HEK293T (cell line): ENCODE results near the gene INTS6L.

ENCODE experiments used
- CTCF ChIA-PET: fragments of 350-600 bp; formaldehyde crosslinking; extraction: SDS; loops from one replicate; lab custom pipeline; 2021; ENCODE audit warnings: antibody characterized with exemption, inconsistent platforms; lab: Yijun Ruan, JAX
- POLR2A ChIA-PET: fragments of 350-600 bp; formaldehyde crosslinking; extraction: SDS; loops from one replicate; lab custom pipeline; 2020; ENCODE audit warnings: antibody characterized with exemption, inconsistent platforms; lab: Yijun Ruan, JAX
- DNase-seq: peaks from one replicate; pipeline ENCODE4 v3.0.0; 2012; ENCODE audit warnings: mixed read lengths; ENCODE audit errors: extremely low spot score
- ARNT ChIP-seq: fragments of 450-650 bp; IDR thresholded peaks from 2 replicates; pipeline ENCODE4 v1.6.1; 2017; ENCODE audit warnings: mild to moderate bottlenecking
- BHLHE40 ChIP-seq: fragments of 450-650 bp; IDR thresholded peaks from 2 replicates; pipeline ENCODE4 v1.6.1; 2016; ENCODE audit warnings: mild to moderate bottlenecking, moderate library complexity, borderline replicate concordance
- CTBP1 ChIP-seq: fragments of 450-650 bp; IDR thresholded peaks from 2 replicates; pipeline ENCODE4 v1.6.1; 2016; ENCODE audit warnings: borderline replicate concordance
- ELF4 ChIP-seq: fragments of 450-650 bp; IDR thresholded peaks from 2 replicates; pipeline ENCODE4 v1.6.1; 2017; ENCODE audit warnings: antibody characterized with exemption
- FOXA1 ChIP-seq: fragments of 450-650 bp; IDR thresholded peaks from 2 replicates; pipeline ENCODE4 v1.6.1; 2016; ENCODE audit warnings: mild to moderate bottlenecking
- FOXK2 ChIP-seq: fragments of 450-650 bp; IDR thresholded peaks from 2 replicates; pipeline ENCODE4 v1.6.1; 2016; ENCODE audit warnings: mild to moderate bottlenecking
- FOXM1 ChIP-seq: fragments of 450-650 bp; IDR thresholded peaks from 2 replicates; pipeline ENCODE4 v1.6.1; 2017; ENCODE audit warnings: mild to moderate bottlenecking, borderline replicate concordance
- HDGF ChIP-seq: fragments of 450-650 bp; IDR thresholded peaks from 2 replicates; pipeline ENCODE4 v1.6.1; 2017; ENCODE audit warnings: antibody characterized with exemption, borderline replicate concordance
- L3MBTL2 ChIP-seq: fragments of 450-650 bp; conservative IDR thresholded peaks from 2 replicates; pipeline ENCODE4 v1.6.1; 2016; ENCODE audit warnings: mild to moderate bottlenecking
- LEF1 ChIP-seq: fragments of 450-650 bp; IDR thresholded peaks from 2 replicates; pipeline ENCODE4 v1.6.1; 2017; ENCODE audit warnings: mild to moderate bottlenecking, borderline replicate concordance
- NFRKB ChIP-seq: fragments of 450-650 bp; IDR thresholded peaks from 2 replicates; pipeline ENCODE4 v1.6.1; 2016; ENCODE audit warnings: mild to moderate bottlenecking, moderate library complexity
- PKNOX1 ChIP-seq: fragments of 450-650 bp; IDR thresholded peaks from 2 replicates; pipeline ENCODE4 v1.6.1; 2016
- SP1 ChIP-seq: fragments of 450-650 bp; IDR thresholded peaks from 2 replicates; pipeline ENCODE4 v1.6.1; 2017
- SUZ12 ChIP-seq: fragments of 450-650 bp; IDR thresholded peaks from 2 replicates; pipeline ENCODE4 v1.6.1; 2016; ENCODE audit warnings: mild to moderate bottlenecking
- TARDBP ChIP-seq: fragments of 450-650 bp; IDR thresholded peaks from 2 replicates; pipeline ENCODE4 v1.6.1; 2016
- ZNF384 ChIP-seq: fragments of 450-650 bp; IDR thresholded peaks from 2 replicates; pipeline ENCODE4 v1.6.1; 2016

The INTS6L gene

GRCh38 chrX:135484641-135485289 lies 35.7 kb upstream of the INTS6L start:
- CTCF ChIA-PET: no interaction called here
- TF ChIP-seq ELF4: no peak
- no peak for TF ChIP-seq ARNT
- TF ChIP-seq LEF1: no peak
- no peak for TF ChIP-seq HDGF
- no peak for TF ChIP-seq ZNF384
- no peak for TF ChIP-seq SUZ12
- no peak for TF ChIP-seq FOXM1
- no peak for TF ChIP-seq SP1
- TF ChIP-seq L3MBTL2: no peak
- no peak for TF ChIP-seq NFRKB
- TF ChIP-seq BHLHE40: no peak
- no peak for TF ChIP-seq TARDBP
- TF ChIP-seq FOXK2: no peak
- TF ChIP-seq PKNOX1: no peak
- TF ChIP-seq CTBP1: no peak
- TF ChIP-seq FOXA1: no peak
- peak; percentile 54 for DNase-seq
- POLR2A ChIA-PET: no interaction called here

GRCh38 chrX:135489542-135489941 lies 30.9 kb upstream of the INTS6L start:
- ChIA-PET POLR2A (no interaction called here), CTCF (no interaction called here)
- TF ChIP-seq TARDBP (no peak), LEF1 (no peak)
- no peak for DNase-seq

DNA sequence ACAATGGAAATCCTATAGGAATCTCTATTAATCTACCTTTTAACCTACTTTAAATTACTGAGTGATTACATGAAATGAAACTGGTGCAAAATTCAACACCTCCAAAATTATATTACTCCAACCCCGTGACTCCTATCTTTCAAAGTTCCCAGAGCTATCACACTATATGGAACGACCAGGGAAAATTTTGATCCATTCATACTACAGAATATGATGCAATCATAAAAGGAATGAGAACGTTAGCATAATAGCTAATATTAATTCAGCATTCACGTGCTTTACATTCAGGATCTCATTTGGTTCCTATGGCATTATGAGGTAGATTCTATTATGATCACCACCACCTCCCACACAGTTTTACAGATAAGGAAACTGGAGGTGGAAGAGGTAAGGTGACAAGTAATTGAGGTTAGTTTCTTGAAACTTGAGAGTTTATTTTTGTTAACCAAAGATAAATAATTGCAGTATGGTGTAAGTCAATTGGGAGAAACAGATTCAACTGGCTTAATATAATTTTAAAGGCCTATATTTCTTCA lies 29.4 kb upstream of the INTS6L start:
- DNase-seq: no peak
- ChIA-PET POLR2A (no interaction called here), CTCF (no interaction called here)

GRCh38 chrX:135494453-135494852 lies 26.0 kb upstream of the INTS6L start:
- ChIA-PET CTCF (no interaction called here), POLR2A (no interaction called here)
- TF ChIP-seq TARDBP: no peak
- TF ChIP-seq ZNF384: no peak
- TF ChIP-seq L3MBTL2: no peak
- TF ChIP-seq NFRKB: no peak
- TF ChIP-seq LEF1: no peak
- no peak for TF ChIP-seq ELF4
- no peak for TF ChIP-seq FOXA1
- TF ChIP-seq FOXM1: no peak
- no peak for TF ChIP-seq HDGF
- no peak for TF ChIP-seq SP1
- TF ChIP-seq FOXK2: no peak
- TF ChIP-seq CTBP1: no peak

More for the DNA sequence above, 29.4 kb upstream of the INTS6L start:
- TF ChIP-seq L3MBTL2 (no peak), LEF1 (no peak), CTBP1 (no peak), NFRKB (no peak), FOXK2 (no peak), TARDBP (no peak), SP1 (no peak), ZNF384 (no peak), BHLHE40 (no peak), FOXA1 (no peak), SUZ12 (no peak), FOXM1 (no peak)

DNA sequence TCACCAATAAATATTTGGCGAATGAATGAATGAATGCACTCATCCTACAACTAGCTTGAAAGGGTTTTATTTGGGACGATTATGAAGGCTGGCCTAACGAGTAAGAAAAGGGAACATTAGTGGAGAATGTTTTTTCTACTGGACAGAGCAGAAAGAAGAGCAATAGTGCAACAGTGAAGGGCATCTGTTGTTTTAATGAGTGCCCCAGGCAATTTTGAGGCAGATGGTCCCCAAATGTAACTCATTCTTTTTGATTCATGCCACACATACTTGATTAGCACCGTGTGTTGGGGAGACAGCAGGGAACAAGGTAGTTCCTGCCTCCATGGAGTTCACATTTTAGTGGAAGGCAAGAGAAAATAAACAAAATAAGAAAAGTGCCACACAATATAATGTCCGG lies 22.7 kb upstream of the INTS6L start:
- POLR2A ChIA-PET: no interaction called here

More at GRCh38 chrX:135494453-135494852, 26.0 kb upstream of the INTS6L start:
- no peak for DNase-seq

DNA sequence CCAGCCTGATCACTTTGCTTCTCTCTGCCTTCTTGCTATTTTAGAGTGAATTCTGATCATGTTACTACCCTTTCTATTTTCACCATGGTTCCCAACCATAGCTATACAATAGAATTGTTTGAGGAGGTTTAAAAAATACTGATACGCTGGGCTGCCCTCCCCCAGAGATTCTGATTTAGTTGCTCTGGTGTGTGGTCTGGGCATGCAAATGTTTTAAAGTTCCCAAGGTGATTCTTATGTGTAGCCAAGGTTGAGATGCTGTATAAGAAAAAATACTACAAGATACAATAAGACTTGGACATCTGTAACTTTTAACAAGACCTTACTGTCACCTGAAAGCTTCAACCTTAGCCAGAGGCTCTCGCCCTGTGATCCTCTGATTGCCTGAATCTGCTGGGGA lies 22.2 kb upstream of the INTS6L start:
- ChIA-PET CTCF (no interaction called here), POLR2A (no interaction called here)
- TF ChIP-seq FOXM1: no peak
- TF ChIP-seq FOXA1: no peak
- TF ChIP-seq SUZ12: no peak
- no peak for TF ChIP-seq SP1
- no peak for TF ChIP-seq BHLHE40
- TF ChIP-seq ARNT: no peak
- no peak for TF ChIP-seq CTBP1
- TF ChIP-seq PKNOX1: no peak
- no peak for TF ChIP-seq ZNF384
- TF ChIP-seq FOXK2: no peak
- TF ChIP-seq LEF1: no peak
- TF ChIP-seq ELF4: no peak
- no peak for TF ChIP-seq L3MBTL2
- TF ChIP-seq HDGF: no peak
- no peak for TF ChIP-seq NFRKB
- no peak for DNase-seq

More for the DNA sequence above, 22.7 kb upstream of the INTS6L start:
- no peak for TF ChIP-seq TARDBP
- TF ChIP-seq NFRKB: no peak
- TF ChIP-seq ZNF384: no peak
- TF ChIP-seq FOXM1: no peak
- no peak for TF ChIP-seq HDGF
- TF ChIP-seq FOXK2: no peak
- no peak for TF ChIP-seq PKNOX1
- no peak for TF ChIP-seq BHLHE40
- no peak for TF ChIP-seq SP1
- no peak for TF ChIP-seq CTBP1
- no peak for TF ChIP-seq FOXA1
- TF ChIP-seq LEF1: no peak
- TF ChIP-seq ARNT: no peak
- no peak for TF ChIP-seq L3MBTL2
- no peak for TF ChIP-seq ELF4
- TF ChIP-seq SUZ12: no peak
- CTCF ChIA-PET: no interaction called here
- no peak for DNase-seq
